Measurements from ENCODE around the gene CEACAM18. TPM values are rescaled to one million over a fixed set of nuclear protein-coding genes. Genes with fewer than 3 reads are reported as not detected.

CEACAM18 gene
- total RNA-seq = not detected in 2 replicates

GRCh38 chr19:51478381-51479234 lies at the start of gene CEACAM18:
TSS of gene CEACAM18 (plus strand) at chr19:51478539.
- intact Hi-C loops (cut with micrococcal nuclease) = no loop called here

GRCh38 chr19:51430221-51430620 lies 48.1 kb upstream of the CEACAM18 start:
- intact Hi-C loops (cut with micrococcal nuclease) = no loop called here

- intact Hi-C loops (cut with micrococcal nuclease) = no loop called here
These were observed 47.2 kb upstream of the CEACAM18 start for GRCh38 chr19:51431124-51431523.

GRCh38 chr19:51433043-51433442 lies 45.3 kb upstream of the CEACAM18 start:
- intact Hi-C loops (cut with micrococcal nuclease) = no loop called here

- intact Hi-C loops (cut with micrococcal nuclease) = no loop called here
These were observed 43.9 kb upstream of the CEACAM18 start for GRCh38 chr19:51434456-51434855.

- intact Hi-C loops (cut with micrococcal nuclease) = loop anchor here (1.0 kb wide), 1 partner anchor 100 kb away; no protein-coding TSS in a partner anchor
These were observed 39.3 kb upstream of the CEACAM18 start for GRCh38 chr19:51439021-51439465.

- intact Hi-C loops (cut with micrococcal nuclease) = loop anchor here (2.0 to 10.0 kb wide), 2 partner anchors 73 to 275 kb away; partner anchors contain the start of gene ETFB
These were observed 38.3 kb upstream of the CEACAM18 start for GRCh38 chr19:51440052-51440451.

GRCh38 chr19:51440846-51441409 lies 37.4 kb upstream of the CEACAM18 start:
- intact Hi-C loops (cut with micrococcal nuclease) = loop anchor here (1.0 to 10.0 kb wide), 3 partner anchors 47 to 276 kb away; partner anchors contain the start of gene ETFB

GRCh38 chr19:51441410-51442390 lies 36.6 kb upstream of the CEACAM18 start:
- intact Hi-C loops (cut with micrococcal nuclease) = loop anchor here (1.0 to 10.0 kb wide), 3 partner anchors 47 to 277 kb away; partner anchors contain the start of gene ETFB

GRCh38 chr19:51447510-51447909 lies 30.8 kb upstream of the CEACAM18 start:
- intact Hi-C loops (cut with micrococcal nuclease) = loop anchor here (10.0 kb wide), 1 partner anchor 283 kb away; no protein-coding TSS in a partner anchor

GRCh38 chr19:51448011-51448410 lies 30.3 kb upstream of the CEACAM18 start:
- intact Hi-C loops (cut with micrococcal nuclease) = loop anchor here (10.0 kb wide), 1 partner anchor 283 kb away; no protein-coding TSS in a partner anchor

- intact Hi-C loops (cut with micrococcal nuclease) = loop anchor here (10.0 kb wide), 1 partner anchor 284 kb away; no protein-coding TSS in a partner anchor
These were observed 29.8 kb upstream of the CEACAM18 start for GRCh38 chr19:51448411-51449016.

GRCh38 chr19:51450730-51451307 lies 27.5 kb upstream of the CEACAM18 start:
- intact Hi-C loops (cut with micrococcal nuclease) = no loop called here

GRCh38 chr19:51456541-51457290 lies 21.6 kb upstream of the CEACAM18 start:
- intact Hi-C loops (cut with micrococcal nuclease) = no loop called here

GRCh38 chr19:51457351-51458013 lies 20.9 kb upstream of the CEACAM18 start:
- intact Hi-C loops (cut with micrococcal nuclease) = no loop called here

- intact Hi-C loops (cut with micrococcal nuclease) = no loop called here
These were observed 20.2 kb upstream of the CEACAM18 start, which contains the start of gene SIGLEC8 for GRCh38 chr19:51458051-51458645. TSS of gene SIGLEC8 (minus strand) at chr19:51458454. CDS start at chr19:51458387, 67 bp downstream.

GRCh38 chr19:51458899-51459505 lies 19.3 kb upstream of the CEACAM18 start:
- intact Hi-C loops (cut with micrococcal nuclease) = no loop called here

Data from T-helper 2 cell treated with Interferon-gamma antibody and Interleukin-4, amounts not matched to agents 100 ng/mL and 5 ng/mL, for 36 hours (primary cell).